CD14-positive monocyte (primary cell): Measurements from ENCODE around the gene SEMA4D. TPM values are rescaled to one million over a fixed set of nuclear protein-coding genes. Genes with fewer than 3 reads are reported as not detected.

Experiments
- DNase-seq, 3 donors: peaks; one replicate each; pipeline ENCODE4 v3.0.0-alpha.2; 2011 to 2022
- H2AFZ ChIP-seq: 2 replicates; pipeline ENCODE4 v1.6.0; 2012; ENCODE audit warnings: mild to moderate bottlenecking, low read depth, low read length, inconsistent platforms; ENCODE audit not compliant: insufficient read depth, poor library complexity, severe bottlenecking
- H3K27ac ChIP-seq, 2 donors: 1 replicate in 1 of 2; 2 replicates in 1 of 2; pipeline ENCODE4 v1.5.1; 2012 to 2013; ENCODE audit warnings: low read length in 2 of 2, control low read depth in 1 of 2, inconsistent platforms in 1 of 2, low read depth in 1 of 2, mild to moderate bottlenecking in 1 of 2
- H3K27me3 ChIP-seq, 2 donors: one replicate each; pipeline versions ENCODE4 v1.6.0 to v1.6.1; 2011 to 2013; ENCODE audit warnings: low read length in 2 of 2; ENCODE audit not compliant: control insufficient read depth in 2 of 2, insufficient read depth in 2 of 2
- H3K36me3 ChIP-seq, 2 donors: replicated peaks in 1 of 2; 1 replicate in 1 of 2; 2 replicates in 1 of 2; pipeline versions ENCODE4 v1.5.1 to v1.6.1; 2012 to 2013; ENCODE audit warnings: low read length in 2 of 2, control low read depth in 1 of 2, inconsistent platforms in 1 of 2, mild to moderate bottlenecking in 1 of 2; ENCODE audit not compliant: insufficient read depth in 2 of 2, control insufficient read depth in 1 of 2
- H3K4me1 ChIP-seq, 2 donors: 1 replicate in 1 of 2; 2 replicates in 1 of 2; pipeline versions ENCODE4 v1.5.1 to v1.6.1; 2012 to 2013; ENCODE audit warnings: low read length in 2 of 2, control low read depth in 1 of 2, inconsistent platforms in 1 of 2, mild to moderate bottlenecking in 1 of 2, moderate library complexity in 1 of 2; ENCODE audit not compliant: insufficient read depth in 2 of 2, control insufficient read depth in 1 of 2
- H3K4me2 ChIP-seq: replicated peaks from 2 replicates; pipeline ENCODE3; 2012; ENCODE audit warnings: low read length, moderate library complexity, mild to moderate bottlenecking; ENCODE audit not compliant: poor library complexity, severe bottlenecking; ENCODE audit errors: extremely low read depth
- H3K4me3 ChIP-seq, 3 experiments: fragments of 200-600 bp in 1 of 3; sonication (generic) in 1 of 3; replicated peaks in 1 of 3; 1 replicate in 2 of 3; 2 replicates in 1 of 3; pipeline ENCODE4 v1.5.1; 2011 to 2013; ENCODE audit warnings: low read length in 3 of 3, mild to moderate bottlenecking in 3 of 3, control low read depth in 2 of 3, low read depth in 2 of 3, inconsistent platforms in 1 of 3, moderate library complexity in 1 of 3
- H3K79me2 ChIP-seq: 2 replicates; pipeline ENCODE4 v1.6.0; 2012; ENCODE audit warnings: mild to moderate bottlenecking, control low read depth, inconsistent platforms, low read length, moderate library complexity; ENCODE audit not compliant: insufficient read depth
- H3K9ac ChIP-seq: 2 replicates; pipeline ENCODE4 v1.6.0; 2017; ENCODE audit warnings: low read length, mild to moderate bottlenecking; ENCODE audit not compliant: insufficient read depth, poor library complexity, severe bottlenecking
- H3K9me3 ChIP-seq, 2 donors: replicated peaks in 1 of 2; 1 replicate in 1 of 2; 2 replicates in 1 of 2; pipeline versions ENCODE4 v1.5.1 to v1.6.1; 2012 to 2013; ENCODE audit warnings: low read length in 2 of 2, control low read depth in 1 of 2; ENCODE audit not compliant: control insufficient read depth in 1 of 2, insufficient read depth in 1 of 2
- H4K20me1 ChIP-seq: 2 replicates; pipeline ENCODE4 v1.6.0; 2012; ENCODE audit warnings: mild to moderate bottlenecking, low read length, control low read depth, moderate library complexity; ENCODE audit not compliant: insufficient read depth
- H3K27ac Mint-ChIP-seq, 7 donors: one replicate each; pipeline ENCODE4 v1.8.0; 2020; ENCODE audit warnings: mild to moderate bottlenecking in 7 of 7, mixed read lengths in 7 of 7, moderate library complexity in 6 of 7, inconsistent platforms in 2 of 7
- H3K27me3 Mint-ChIP-seq, 3 donors: one replicate each; pipeline ENCODE4 v1.8.0; 2021 to 2022; ENCODE audit warnings: low read depth in 3 of 3, mild to moderate bottlenecking in 3 of 3, mixed read lengths in 3 of 3, moderate library complexity in 3 of 3, inconsistent platforms in 1 of 3
- H3K36me3 Mint-ChIP-seq, 2 donors: one replicate each; pipeline ENCODE4 v1.8.0; 2020; ENCODE audit warnings: mixed read lengths in 2 of 2, inconsistent platforms in 1 of 2, mild to moderate bottlenecking in 1 of 2
- H3K4me1 Mint-ChIP-seq: one replicate; pipeline ENCODE4 v1.8.0; 2020; ENCODE audit warnings: mild to moderate bottlenecking, mixed read lengths
- H3K4me3 Mint-ChIP-seq, 2 donors: one replicate each; pipeline ENCODE4 v1.8.0; 2020; ENCODE audit warnings: mild to moderate bottlenecking in 2 of 2, mixed read lengths in 2 of 2, moderate library complexity in 1 of 2
- H3K9me3 Mint-ChIP-seq, 7 donors: one replicate each; pipeline ENCODE4 v1.8.0; 2020 to 2022; ENCODE audit warnings: mixed read lengths in 7 of 7, mild to moderate bottlenecking in 6 of 7, moderate library complexity in 6 of 7, inconsistent platforms in 2 of 7
- WGBS: methylation state at CpG from one replicate; pipeline ENCODE4 v1.1.5; 2013; ENCODE audit warnings: missing lambda C conversion rate; ENCODE audit not compliant: insufficient coverage; 5-methylcytosine and 5-hydroxymethylcytosine counted together
- intact Hi-C, 2 donors: fragments of 100-400 bp; cut with micrococcal nuclease; formaldehyde crosslinking; loops; one replicate each; pipeline versions ENCODE4 v1.15.0 to v1.15.1; 2023
- polyA plus RNA-seq, 3 donors: library from polyadenylated mRNA; depleted of rRNA in 1 of 3; unstranded in 2 of 3; stranded (reverse) in 1 of 3; fragments of 300-500 nt in 2 of 3; fragments of >200 nt in 1 of 3; fragmentation: Illumina TruSeq in 2 of 3; gene quantifications; 1 replicate in 2 of 3; 2 replicates in 1 of 3; pipeline ENCODE4 v1.2.3, GENCODE V29; 2012 to 2021
- TF ChIP-seq, protein P1 (sequence below): fragments of 200-600 bp; IDR thresholded peaks from one replicate; pipeline ENCODE4 v1.8.0; 2022; ENCODE audit warnings: antibody characterized with exemption, mild to moderate bottlenecking

The SEMA4D gene
- polyA plus RNA-seq, 3 donors = 28.2 to 117 (median 28.6) TPM

DNA sequence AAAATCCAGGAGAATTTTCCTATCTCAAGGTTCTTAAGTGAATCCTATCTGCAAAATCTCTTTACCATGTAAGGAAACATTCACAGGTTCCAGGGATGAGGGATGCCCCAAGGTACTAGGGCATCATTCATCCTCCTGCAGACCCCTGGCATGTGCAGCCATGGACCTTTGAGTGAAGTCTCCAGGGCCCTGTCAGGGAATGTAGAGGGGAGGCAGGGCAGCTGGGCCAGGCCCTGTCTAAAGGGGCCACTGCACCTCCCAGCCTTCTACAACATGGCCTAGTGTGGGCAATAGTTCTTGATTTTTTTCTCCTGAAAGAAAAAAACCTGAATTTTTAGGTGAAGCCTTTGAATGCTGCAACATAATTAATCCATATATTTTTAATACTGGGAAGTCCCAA is 63.3 kb downstream of the SEMA4D start:
- Mint-ChIP-seq H3K27ac (peak overlapping the region in 2 of 7 donors; percentile 12 to 21), H3K4me3 (no peak overlapping the region), H3K9me3 (no peaks in the 10 kb centered on the region), H3K27me3 (no peaks in the 10 kb centered on the region), H3K4me1 (peaks cover 46% of the 10 kb centered on the region), H3K36me3 (peaks cover 33 to 58% of the 10 kb centered on the region in 2 donors)
- peaks cover 96% of the 10 kb centered on the region for H3K79me2 ChIP-seq
- no peak overlapping the region for H3K4me2 ChIP-seq
- no peaks in the 10 kb centered on the region for H3K27me3 ChIP-seq
- no peak overlapping the region for H3K9ac ChIP-seq
- TF ChIP-seq, protein P1, sequence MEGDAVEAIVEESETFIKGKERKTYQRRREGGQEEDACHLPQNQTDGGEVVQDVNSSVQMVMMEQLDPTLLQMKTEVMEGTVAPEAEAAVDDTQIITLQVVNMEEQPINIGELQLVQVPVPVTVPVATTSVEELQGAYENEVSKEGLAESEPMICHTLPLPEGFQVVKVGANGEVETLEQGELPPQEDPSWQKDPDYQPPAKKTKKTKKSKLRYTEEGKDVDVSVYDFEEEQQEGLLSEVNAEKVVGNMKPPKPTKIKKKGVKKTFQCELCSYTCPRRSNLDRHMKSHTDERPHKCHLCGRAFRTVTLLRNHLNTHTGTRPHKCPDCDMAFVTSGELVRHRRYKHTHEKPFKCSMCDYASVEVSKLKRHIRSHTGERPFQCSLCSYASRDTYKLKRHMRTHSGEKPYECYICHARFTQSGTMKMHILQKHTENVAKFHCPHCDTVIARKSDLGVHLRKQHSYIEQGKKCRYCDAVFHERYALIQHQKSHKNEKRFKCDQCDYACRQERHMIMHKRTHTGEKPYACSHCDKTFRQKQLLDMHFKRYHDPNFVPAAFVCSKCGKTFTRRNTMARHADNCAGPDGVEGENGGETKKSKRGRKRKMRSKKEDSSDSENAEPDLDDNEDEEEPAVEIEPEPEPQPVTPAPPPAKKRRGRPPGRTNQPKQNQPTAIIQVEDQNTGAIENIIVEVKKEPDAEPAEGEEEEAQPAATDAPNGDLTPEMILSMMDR = no peak
- no peak overlapping the region for H3K27ac ChIP-seq
- intact Hi-C loops = no loop called here
- peaks cover 88% of the 10 kb centered on the region for H4K20me1 ChIP-seq
- H2AFZ ChIP-seq = no peak overlapping the region
- H3K36me3 ChIP-seq = peaks cover 17 to 35% of the 10 kb centered on the region in 2 donors
- H3K9me3 ChIP-seq = no peaks in the 10 kb centered on the region
- H3K4me3 ChIP-seq = no peak overlapping the region
- no peak for DNase-seq
- H3K4me1 ChIP-seq = peaks cover 22 to 36% of the 10 kb centered on the region in 2 donors

GRCh38 chr9:89433826-89434225 is 64.1 kb downstream of the SEMA4D start:
- peaks cover 96% of the 10 kb centered on the region for H3K79me2 ChIP-seq
- intact Hi-C loops = no loop called here
- H3K36me3 ChIP-seq = peaks cover 19 to 39% of the 10 kb centered on the region in 2 donors
- peak overlapping the region in 2 of 7 donors; percentile 19 to 45 for H3K27ac Mint-ChIP-seq
- H3K4me3 ChIP-seq = no peak overlapping the region
- 99% methylated on average over 8 of the region's 11 CpGs for whole genome bisulfite sequencing
- H3K4me2 ChIP-seq = no peak overlapping the region
- H3K36me3 Mint-ChIP-seq = peaks cover 38 to 59% of the 10 kb centered on the region in 2 donors
- H3K4me1 ChIP-seq = peaks cover 19 to 33% of the 10 kb centered on the region in 2 donors
- H4K20me1 ChIP-seq = peaks cover 96% of the 10 kb centered on the region
- H3K27ac ChIP-seq = no peak overlapping the region
- H3K9ac ChIP-seq = no peak overlapping the region
- no peaks in the 10 kb centered on the region for H3K9me3 ChIP-seq
- no peaks in the 10 kb centered on the region for H3K27me3 Mint-ChIP-seq
- H2AFZ ChIP-seq = no peak overlapping the region
- H3K4me1 Mint-ChIP-seq = peaks cover 46% of the 10 kb centered on the region
- H3K9me3 Mint-ChIP-seq = no peaks in the 10 kb centered on the region
- TF ChIP-seq, protein P1 = no peak
- no peaks in the 10 kb centered on the region for H3K27me3 ChIP-seq
- DNase-seq = peak in 1 of 3 donors; percentile 40
- no peak overlapping the region for H3K4me3 Mint-ChIP-seq
